PC-3 (cell line): Measurements from ENCODE around the gene OVCA2. TPM values are rescaled to one million over a fixed set of nuclear protein-coding genes. Genes with fewer than 3 reads are reported as not detected.

Source experiments
- ATAC-seq: fragments of 200-7000 bp; cut with Tn5 transposase; 2 replicates; pipeline ENCODE4 v1.9.1; 2020; ENCODE audit warnings: mild to moderate bottlenecking, moderate library complexity
- BruUV-seq: library from RNA; stranded (reverse); fragments of 400-500 nt; replicated peaks from 2 replicates; lab custom pipeline; 2021; lab: Mats Ljungman, UMichigan
- CTCF ChIA-PET: fragments of 300-600 bp; sonication (Branson Sonifier 250); formaldehyde crosslinking; loops from one replicate; lab custom pipeline; 2022; ENCODE audit warnings: antibody characterized with exemption; lab: Charles Lee
- POLR2A ChIA-PET: fragments of 300-600 bp; sonication (Branson Sonifier 250); formaldehyde crosslinking; loops from one replicate; lab custom pipeline; 2022; ENCODE audit warnings: antibody characterized with exemption; ENCODE audit not compliant: unreplicated experiment; lab: Charles Lee
- DNase-seq: peaks from one replicate; pipeline ENCODE4 v3.0.0-alpha.2; 2015
- H2AFZ ChIP-seq: fragments of 300-600 bp; sonication (generic); 2 replicates; pipeline ENCODE4 v1.6.0; 2016; ENCODE audit warnings: antibody characterized with exemption, low read length
- H3F3A ChIP-seq: fragments of 300-600 bp; sonication (generic); one replicate; pipeline ENCODE4 v1.6.0; 2017; ENCODE audit warnings: antibody characterized with exemption, low read length, control low read depth, mild to moderate bottlenecking; ENCODE audit not compliant: unreplicated experiment
- H3K27ac ChIP-seq: fragments of 300-600 bp; sonication (generic); 2 replicates; pipeline ENCODE4 v1.5.1; 2016; ENCODE audit warnings: mild to moderate bottlenecking, low read length
- H3K27me3 ChIP-seq: fragments of 300-600 bp; sonication (generic); 2 replicates; pipeline ENCODE4 v1.6.1; 2016; ENCODE audit warnings: low read length, mixed read lengths
- H3K36me3 ChIP-seq: fragments of 300-600 bp; sonication (generic); 2 replicates; pipeline ENCODE4 v1.6.1; 2016; ENCODE audit warnings: low read depth, mixed run types, low read length, mixed read lengths
- H3K4me1 ChIP-seq: fragments of 300-600 bp; sonication (generic); 2 replicates; pipeline ENCODE4 v1.5.1; 2016; ENCODE audit warnings: low read length; ENCODE audit not compliant: insufficient read depth
- H3K4me2 ChIP-seq: fragments of 300-600 bp; sonication (generic); 2 replicates; pipeline ENCODE4 v1.6.0; 2016; ENCODE audit warnings: low read length
- H3K4me3 ChIP-seq: fragments of 300-600 bp; sonication (generic); 2 replicates; pipeline ENCODE4 v1.5.1; 2016; ENCODE audit warnings: mild to moderate bottlenecking, low read length, mixed read lengths
- H3K79me2 ChIP-seq: fragments of 300-600 bp; sonication (generic); 2 replicates; pipeline ENCODE4 v1.6.1; 2017; ENCODE audit warnings: low read length, mixed read lengths
- H3K9ac ChIP-seq: fragments of 300-600 bp; sonication (generic); 2 replicates; pipeline ENCODE4 v1.6.0; 2016; ENCODE audit warnings: mild to moderate bottlenecking, low read length
- H3K9me2 ChIP-seq: fragments of 300-600 bp; sonication (generic); replicated peaks from 2 replicates; pipeline ENCODE4 v1.6.1; 2016; ENCODE audit warnings: mixed run types, low read length, mixed read lengths
- H3K9me3 ChIP-seq: fragments of 300-600 bp; sonication (generic); 2 replicates; pipeline ENCODE4 v1.6.1; 2016; ENCODE audit warnings: low read length, mixed read lengths
- H4K20me1 ChIP-seq: fragments of 300-600 bp; sonication (generic); 2 replicates; pipeline ENCODE4 v1.6.1; 2016; ENCODE audit warnings: low read length, mixed read lengths
- CTCF ChIP-seq: fragments of 300-600 bp; sonication (generic); conservative IDR thresholded peaks from 2 replicates; pipeline ENCODE4 v1.5.1; 2017; ENCODE audit warnings: antibody characterized with exemption, low read depth, mild to moderate bottlenecking, low read length
- EZH2 ChIP-seq: fragments of 300-600 bp; sonication (generic); IDR thresholded peaks from one replicate; pipeline ENCODE4 v1.6.1; 2017; ENCODE audit warnings: antibody characterized with exemption, mild to moderate bottlenecking, low read length; ENCODE audit not compliant: unreplicated experiment
- EZH2phosphoT487 ChIP-seq: fragments of 300-600 bp; sonication (generic); IDR thresholded peaks from 2 replicates; pipeline ENCODE4 v1.6.1; 2018; ENCODE audit warnings: mild to moderate bottlenecking, antibody characterized with exemption, low read length, borderline replicate concordance
- intact Hi-C: fragments of 100-400 bp; cut with micrococcal nuclease; formaldehyde crosslinking; loops from 2 replicates; pipeline ENCODE4 v1.9.0; 2023
- microRNA-seq: library from miRNA; unstranded; fragments of <30 nt; microRNA quantifications from one replicate; pipeline ENCODE4 v1.1.0, GENCODE V29; 2020; ENCODE audit not compliant: unreplicated experiment
- total RNA-seq: library from RNA; depleted of rRNA; stranded (reverse); fragments of >200 nt; gene quantifications from 2 replicates; pipeline ENCODE4 v1.2.3, GENCODE V29; 2014; rRNA removed

Gene OVCA2
- total RNA-seq, 1 experiment from 2014 or later = 58.6 TPM

- ChIA-PET CTCF (interaction anchor here (0.7 kb wide), 1 partner anchor 15 kb away, joined by 3 read pairs; no protein-coding TSS in a partner anchor), POLR2A (no interaction called here)
- H3K4me3 ChIP-seq = no peak overlapping the region
- H3K36me3 ChIP-seq = no peaks in the 10 kb centered on the region
- DNase-seq = no peak
- intact Hi-C loops = no loop called here
- TF ChIP-seq CTCF (no peak), EZH2phosphoT487 (no peak), EZH2 (no peak)
- H3K79me2 ChIP-seq = no peaks in the 10 kb centered on the region
- ATAC-seq = no peak
- no peaks in the 10 kb centered on the region for H3F3A ChIP-seq
- no peak overlapping the region for H2AFZ ChIP-seq
- H3K27me3 ChIP-seq = no peaks in the 10 kb centered on the region
- H3K4me2 ChIP-seq = no peak overlapping the region
- H3K9me2 ChIP-seq = no peaks in the 10 kb centered on the region
- H3K4me1 ChIP-seq = 0 out of 2 replicates have a peak, but pooled peaks cover 7% of the 10 kb centered on the region
- no peak overlapping the region for H3K27ac ChIP-seq
- no peak overlapping the region for H3K9ac ChIP-seq
- no TSS peak for BruUV-seq
- H3K9me3 ChIP-seq = no peaks in the 10 kb centered on the region
- no peaks in the 10 kb centered on the region for H4K20me1 ChIP-seq
These were observed 50.4 kb downstream of the OVCA2 start for GRCh38 chr17:2092253-2092652.

Small RNA genes lying within 50 kb of the gene (microRNA-seq; reads per million reads assigned to microRNA genes)
- gene MIR132 (84.9 reads per million, percentile 62 among the genes with 10 or more reads in this experiment), gene MIR212 (2.0 reads per million)

Other genes starting within 250 kb of the OVCA2 start
- 8.1 and 9.3 TPM in 2 replicates for gene SMYD4, start 212.1 kb upstream of the OVCA2 start, total RNA-seq
- 69.1 and 75.5 TPM in 2 replicates for gene RPA1, start 212.0 kb upstream of the OVCA2 start, total RNA-seq
- 6.9 and 7.9 TPM in 2 replicates for gene RTN4RL1, start 16.7 kb upstream of the OVCA2 start, total RNA-seq
- gene DPH1, start 11.9 kb upstream of the OVCA2 start, total RNA-seq = 47.9 and 57.4 TPM in 2 replicates
- gene HIC1, start 13.1 kb downstream of the OVCA2 start, total RNA-seq = 2.0 and 4.4 TPM in 2 replicates